HG03457 (cell line): Measurements from ENCODE around the gene AXIN1.
"Not testable (repeated sequence)": the region's sequence is repeated elsewhere in the genome, so short reads cannot be mapped to it uniquely, and the experiment has no call there.

Experiments
- ATAC-seq: cut with Tn5 transposase; IDR thresholded peaks from one replicate; pipeline ENCODE4 v1.9.1; 2021; ENCODE audit warnings: moderate number of reproducible peaks; ENCODE audit not compliant: unreplicated experiment

Gene AXIN1

DNA sequence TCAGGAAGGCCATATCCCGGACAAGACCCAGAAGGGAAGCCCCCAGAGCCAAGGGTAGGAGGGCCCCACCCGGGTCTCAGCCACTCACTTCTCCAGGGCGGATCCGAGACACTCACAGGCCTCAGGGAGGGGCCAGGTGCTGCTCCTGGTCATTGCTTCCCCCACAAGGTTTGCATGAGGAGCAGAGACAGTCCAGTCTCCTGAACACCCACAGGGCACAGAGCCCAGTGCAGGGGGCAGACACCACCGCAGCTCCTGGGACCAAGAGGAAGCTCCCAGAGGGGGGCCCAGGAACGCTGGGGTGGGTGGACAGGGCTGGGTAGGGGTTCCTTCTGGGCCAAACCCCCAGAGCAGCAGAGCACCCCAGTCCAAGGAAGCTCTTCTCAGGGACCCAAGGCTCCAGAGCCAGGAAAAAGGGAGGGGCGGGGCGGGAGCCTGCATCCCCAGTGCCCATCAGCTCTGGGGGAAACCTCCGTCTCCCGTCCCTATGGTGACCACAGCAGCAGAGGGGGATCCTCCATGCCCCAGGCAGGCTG lies 18.5 kb upstream of the AXIN1 start:
- ATAC-seq, result no peak

DNA sequence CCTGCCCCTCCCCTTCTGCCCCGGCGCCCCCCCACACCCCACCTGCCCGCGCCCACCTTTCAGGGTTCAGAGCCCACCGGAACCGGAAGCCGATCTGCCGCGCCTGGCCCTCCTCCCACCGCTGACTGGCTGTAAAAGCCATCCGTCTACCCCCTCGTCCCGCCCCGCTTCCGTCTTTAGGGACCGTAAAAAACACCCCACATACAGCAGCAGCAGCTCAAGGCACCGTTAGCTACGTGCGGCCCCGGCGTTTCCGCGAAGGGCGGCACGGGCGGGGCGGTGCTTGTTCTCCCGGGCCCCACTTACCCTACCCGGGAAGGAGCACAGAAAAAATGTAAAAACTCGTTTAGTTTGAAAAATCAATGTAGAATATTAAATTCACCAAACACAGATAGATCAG lies 17.9 kb upstream of the AXIN1 start, which contains the start of gene MRPL28:
Gene MRPL28 (minus strand): TSS at position 96 of the 400 bp plus-strand sequence. CDS start 320 bp downstream, outside the sequence.
- ATAC-seq, result peak; percentile 35

DNA sequence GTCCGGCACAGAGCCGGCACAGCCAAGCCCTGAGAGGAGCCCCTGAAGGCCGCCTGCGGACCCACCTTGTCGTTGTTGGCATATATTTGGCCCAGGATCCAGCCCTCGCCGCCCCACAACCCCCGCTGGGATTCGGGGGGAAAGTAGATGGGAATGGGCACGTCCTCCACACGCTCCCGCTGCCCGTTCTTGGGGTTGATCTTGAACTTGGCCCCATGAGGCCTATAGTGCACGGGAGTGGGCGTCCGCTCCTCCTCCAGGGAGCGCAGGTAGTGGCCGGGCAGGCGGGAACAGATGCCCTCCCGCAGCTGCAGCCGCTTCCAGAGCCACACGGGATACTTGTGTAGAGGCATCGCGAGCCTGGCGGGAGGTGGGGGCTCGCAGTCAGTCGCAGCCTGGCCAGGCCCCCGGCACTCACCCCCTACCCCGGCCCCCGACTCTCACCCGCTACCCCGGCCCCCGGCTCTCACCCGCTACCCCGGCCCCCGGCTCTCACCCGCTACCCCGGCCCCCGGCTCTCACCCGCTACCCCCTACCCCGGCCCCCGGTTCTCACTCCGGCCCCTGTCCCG lies 17.4 kb upstream of the AXIN1 start:
- ATAC-seq, result no peak

DNA sequence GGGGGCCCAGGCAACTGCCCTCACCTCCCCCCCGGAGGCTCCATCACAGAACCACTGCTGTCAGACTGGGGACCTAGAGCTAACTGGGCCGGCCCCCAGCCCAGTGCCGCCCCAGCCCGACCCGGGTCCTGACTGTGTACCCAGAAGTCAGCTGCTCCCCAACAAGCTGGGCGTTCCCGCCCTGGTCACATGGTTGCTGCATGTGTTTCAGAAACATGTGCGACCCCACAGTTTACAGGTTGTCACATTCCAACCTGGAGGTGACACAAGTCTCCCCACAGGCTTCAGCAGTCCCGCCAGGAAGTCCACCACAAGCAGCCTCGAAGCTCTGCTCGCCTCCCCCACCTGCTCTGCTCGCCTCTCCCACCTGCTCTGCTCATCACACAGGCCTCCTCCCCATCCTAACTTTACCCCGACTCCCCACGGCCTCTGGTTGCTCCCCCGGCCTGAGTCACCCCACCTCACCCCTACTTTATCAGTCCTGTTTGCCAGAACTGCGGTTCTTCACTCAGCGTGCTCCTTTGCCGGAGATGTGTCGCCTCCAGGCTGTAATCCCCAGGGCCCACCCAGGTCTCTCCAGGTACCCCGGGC lies 16.8 kb upstream of the AXIN1 start:
- no peak for ATAC-seq

DNA sequence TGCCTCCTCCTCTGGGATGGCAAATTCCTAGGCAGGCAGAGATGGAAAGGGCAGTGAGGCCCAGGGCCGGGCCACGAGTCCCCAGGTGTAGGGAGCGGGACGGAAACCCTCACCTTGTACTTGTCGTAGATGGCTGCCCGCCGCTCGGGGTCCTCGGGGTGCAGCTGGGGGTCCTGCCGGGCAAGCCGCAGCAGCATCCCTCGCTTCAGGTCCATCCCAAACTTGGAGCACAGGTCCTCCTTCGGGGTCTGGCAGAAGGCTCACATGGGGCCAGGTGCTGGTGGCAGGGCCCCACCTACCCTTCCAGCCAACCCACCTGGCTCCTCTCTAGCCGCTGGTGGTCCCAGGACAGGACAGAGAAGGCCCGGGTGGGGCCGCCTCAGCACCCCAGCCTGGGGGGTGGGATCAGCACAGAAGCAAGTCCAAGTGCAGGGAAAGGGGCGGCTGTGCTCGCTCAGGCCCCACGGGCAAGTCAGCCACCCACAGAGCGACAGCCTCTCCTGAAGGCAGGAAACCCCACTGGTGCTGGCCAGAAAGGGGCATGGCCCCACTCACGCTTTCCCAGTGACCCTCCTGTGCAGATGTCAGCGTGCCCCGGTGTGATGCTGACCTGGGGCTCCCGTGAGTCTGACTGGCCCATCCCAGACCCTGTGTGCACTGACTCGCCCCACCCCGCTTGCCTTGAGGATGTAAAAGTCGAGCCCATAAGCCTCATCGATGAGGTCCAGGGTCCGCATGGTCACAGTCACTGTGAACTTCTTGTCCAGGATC lies 16.1 kb upstream of the AXIN1 start:
- no peak for ATAC-seq

DNA sequence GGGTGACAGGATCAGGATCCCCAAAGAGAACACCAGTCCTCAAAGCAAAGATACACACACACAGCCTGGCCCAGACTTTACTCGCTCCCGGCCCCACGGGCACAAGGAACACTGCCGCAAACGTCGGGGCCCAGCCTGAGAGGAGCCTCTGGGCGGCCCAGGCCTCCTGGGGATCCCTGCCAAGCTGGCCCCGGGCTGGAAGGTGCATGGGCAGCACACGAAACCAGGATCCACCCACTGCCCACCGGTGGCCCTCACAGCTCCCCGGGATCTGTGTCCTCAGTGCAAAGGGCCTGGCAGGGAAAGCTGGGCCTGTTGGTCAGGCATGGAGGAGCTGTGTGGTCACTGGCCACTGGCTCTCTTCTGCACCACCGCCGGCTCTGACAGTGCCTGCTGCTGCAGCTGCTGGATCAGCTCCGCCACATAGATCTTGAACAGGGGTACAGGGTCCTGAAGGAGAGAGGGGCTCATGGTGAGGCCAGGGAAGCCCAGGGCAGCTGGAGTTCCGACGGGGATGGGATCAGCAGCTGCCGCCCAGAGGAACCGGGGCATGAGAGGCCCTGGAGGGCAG lies 14.9 kb upstream of the AXIN1 start:
- no peak for ATAC-seq

DNA sequence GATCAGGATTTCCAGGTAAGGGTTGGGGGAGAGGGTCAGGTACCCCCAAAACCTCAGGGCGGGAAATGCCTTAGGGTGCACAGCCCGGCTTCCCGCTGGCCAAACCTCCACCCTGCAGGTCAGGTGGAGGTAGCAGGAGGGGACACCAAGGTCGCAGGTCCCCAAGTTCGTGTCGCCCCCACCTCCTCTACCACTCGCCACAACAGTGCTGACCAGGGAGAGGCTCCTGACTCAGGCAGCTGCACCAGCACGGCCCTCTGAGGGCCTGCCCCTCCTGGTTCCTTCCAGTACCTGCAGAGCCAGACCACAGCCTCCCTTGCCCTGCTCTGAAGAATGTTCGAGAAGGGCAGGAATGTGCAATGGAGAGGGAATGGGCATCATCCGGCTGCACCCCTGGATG lies 14.0 kb upstream of the AXIN1 start:
- no peak for ATAC-seq

DNA sequence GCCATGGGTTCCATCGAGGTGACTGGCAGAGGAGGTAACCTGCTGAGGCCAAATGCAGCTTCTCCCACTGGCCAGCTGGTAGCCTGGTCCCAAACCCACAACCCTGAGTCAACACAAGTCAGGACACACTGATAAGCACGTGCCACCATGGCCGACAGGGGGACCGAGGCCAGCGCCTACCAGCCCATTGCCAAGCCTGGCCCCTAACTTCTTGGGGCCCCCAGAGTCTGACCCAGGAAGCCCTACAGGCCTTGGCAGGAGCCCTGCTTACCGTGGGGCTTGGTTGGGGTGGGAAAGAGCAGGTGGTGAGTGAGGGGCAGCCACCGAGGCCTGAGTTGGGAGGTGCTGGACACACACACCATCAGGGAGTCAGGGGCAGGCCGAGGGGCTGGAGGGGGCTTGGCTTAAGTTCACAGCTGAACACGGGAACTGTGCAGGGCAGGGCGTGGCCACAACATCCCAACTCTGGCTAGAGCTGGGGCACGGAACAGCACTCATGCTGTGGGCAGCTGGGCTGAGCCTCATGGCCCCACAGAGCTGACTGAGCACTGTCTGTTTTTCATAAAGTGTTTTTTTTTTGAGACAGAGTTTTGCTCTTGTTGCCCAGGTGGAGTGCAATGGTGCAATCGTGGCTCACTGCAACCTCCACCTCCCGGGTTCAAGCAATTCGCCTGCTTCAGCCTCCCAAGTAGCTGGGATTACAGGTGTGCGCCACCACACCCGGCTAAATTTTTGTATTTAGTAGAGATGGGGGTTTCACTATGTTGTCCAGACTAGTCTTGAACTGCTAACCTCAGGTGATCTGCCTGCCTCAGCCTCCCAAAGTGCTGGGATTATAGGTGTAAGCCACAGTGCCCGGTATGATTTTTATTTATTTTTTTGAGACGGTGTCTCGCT lies 12.3 kb upstream of the AXIN1 start:
- ATAC-seq, result no peak

DNA sequence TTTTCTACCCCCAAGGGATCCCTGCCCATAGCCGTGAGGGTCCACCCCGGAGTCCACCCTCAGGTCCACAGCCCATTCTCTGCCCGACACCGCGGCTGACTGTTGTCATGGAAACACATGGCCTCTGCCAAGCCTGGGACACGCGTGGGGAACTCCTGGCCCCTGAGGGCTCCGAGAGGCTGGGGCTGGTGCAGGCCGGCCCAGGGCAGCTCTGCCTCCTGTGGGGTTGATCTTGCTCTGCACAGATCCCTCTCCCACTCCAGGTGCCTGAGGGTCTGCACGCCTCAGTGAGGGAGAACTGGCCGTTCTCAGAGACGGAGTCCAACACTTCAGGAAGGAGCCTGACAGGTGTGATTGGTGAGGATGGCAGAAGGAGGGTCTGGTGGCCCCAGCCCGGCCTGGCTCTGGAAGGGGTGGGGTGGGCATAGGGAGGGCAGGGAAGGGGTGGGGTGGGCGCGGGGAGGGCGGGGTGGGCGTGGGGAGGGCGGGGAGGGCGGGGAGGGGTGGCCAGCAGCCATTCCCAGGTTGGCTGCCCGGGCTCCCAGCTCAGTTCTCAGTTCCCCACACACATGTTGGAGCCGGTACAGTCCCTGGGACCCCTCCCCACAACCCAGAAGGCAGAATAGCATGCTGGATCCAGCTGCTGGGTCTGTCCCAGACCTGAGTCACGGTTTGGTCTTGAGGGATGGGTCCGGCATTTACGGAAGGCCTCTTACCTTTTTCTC lies 11.4 kb upstream of the AXIN1 start:
- ATAC-seq, result no peak

DNA sequence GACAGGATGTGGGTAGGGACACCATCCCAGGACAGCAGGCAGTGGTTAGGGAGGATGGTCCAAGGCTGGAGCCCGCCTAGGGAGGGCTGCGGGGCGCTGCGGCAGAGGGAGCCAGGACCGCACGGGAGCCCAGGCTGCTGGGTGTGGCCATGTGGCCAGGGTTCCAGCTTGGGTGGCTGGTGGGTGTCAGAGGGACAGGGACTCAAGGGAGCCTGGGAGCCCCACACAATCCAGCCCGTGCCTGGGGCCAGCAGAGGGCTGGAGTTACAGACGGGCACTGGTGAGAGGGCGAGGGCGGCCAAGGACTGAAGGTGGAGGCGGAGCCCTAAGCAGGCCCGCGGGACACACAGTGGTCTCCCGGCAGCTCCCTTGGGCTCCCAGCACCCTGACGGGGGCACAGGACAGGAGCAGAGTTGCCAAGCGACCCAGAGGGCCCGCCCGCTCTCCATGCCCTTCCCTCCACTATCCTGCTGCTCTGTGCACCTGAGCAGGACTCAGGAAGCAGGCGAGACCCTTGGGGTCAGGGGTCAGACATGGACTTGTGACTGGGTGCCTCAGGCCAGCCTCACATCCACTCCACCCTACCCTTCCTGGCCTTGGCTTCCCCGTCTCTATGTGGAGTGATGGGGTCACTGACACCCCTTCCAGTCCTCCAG lies 10.7 kb upstream of the AXIN1 start:
- ATAC-seq, result no peak

DNA sequence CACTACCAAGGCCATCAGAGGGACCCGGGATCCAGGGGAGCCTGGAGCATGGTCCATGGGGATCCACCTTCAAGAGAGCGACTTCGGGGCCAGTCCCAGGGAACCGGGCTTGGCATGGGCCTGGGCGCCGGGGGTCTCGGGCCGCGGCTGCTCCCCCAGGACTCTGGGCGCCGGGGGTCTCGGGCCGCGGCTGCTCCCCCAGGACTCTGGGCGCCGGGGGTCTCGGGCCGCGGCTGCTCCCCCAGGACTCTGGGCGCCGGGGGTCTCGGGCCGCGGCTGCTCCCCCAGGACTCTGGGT lies 10.1 kb upstream of the AXIN1 start:
- ATAC-seq, result not testable (repeated sequence)

DNA sequence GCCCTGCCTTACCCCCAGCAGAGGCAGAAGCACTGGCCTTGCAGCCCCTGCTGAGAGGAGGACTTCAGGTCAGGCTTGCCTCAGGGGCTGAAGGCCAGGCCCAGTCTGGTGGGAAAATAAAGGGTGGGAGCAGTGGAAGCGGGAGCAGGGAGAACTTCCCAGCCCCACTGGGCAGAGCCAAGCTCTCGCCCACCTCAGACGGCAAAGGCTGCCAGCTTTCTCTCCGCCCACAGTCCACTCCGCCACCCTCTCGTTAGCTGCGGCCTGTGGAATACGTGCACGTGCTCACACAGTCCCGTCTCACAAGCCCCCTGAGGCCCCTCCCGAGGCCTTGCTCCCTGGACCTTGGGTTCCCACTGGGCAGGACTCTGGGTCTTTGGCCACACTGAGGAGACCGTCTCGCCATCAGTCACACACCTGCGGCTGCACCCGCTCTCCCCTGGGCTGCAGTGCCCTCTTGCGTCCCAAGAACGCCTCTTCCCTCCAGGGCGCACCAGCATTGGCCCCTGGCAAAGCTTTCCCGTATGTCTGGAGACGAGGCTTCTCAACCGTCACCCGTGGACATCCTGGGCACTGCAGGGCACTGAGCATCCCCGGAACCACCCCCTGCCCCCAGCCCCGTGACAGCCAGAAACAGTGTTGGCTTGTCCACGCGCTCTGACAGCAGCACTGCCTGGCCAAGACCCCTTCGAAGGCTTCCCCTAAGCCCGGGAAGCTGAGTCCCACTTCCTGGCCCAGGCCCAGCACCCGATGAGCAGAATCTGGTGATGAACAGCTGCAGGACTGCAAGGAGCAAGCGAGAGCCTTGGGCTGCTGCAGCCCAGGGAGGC lies 9.6 kb upstream of the AXIN1 start:
- no peak for ATAC-seq

DNA sequence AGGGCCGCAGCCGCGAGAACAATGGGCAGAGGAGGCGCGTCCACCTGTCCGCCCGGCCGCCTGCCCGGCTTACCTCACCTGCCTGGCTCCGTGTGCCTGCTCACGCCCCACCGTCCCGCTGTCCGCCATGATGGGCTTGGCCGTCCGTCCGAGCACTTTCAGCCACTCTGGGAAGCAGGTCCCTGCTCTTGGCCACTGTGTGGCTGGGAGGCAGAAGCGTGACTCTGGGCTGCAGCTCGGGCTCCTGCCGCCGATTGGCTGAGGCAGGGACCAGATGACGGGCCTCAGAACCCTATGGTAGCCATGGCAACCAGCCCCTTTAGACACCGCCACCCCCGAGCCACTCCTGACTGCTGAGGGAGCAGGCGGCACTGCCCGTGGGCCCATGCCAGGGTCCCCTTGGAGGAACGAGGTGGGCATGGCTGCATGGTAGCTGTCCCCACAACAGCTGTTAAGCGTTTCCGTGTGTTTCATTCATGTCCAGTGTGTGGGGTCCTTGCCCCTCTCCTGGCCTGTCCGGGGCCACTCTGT lies 8.9 kb upstream of the AXIN1 start:
- ATAC-seq, result no peak

DNA sequence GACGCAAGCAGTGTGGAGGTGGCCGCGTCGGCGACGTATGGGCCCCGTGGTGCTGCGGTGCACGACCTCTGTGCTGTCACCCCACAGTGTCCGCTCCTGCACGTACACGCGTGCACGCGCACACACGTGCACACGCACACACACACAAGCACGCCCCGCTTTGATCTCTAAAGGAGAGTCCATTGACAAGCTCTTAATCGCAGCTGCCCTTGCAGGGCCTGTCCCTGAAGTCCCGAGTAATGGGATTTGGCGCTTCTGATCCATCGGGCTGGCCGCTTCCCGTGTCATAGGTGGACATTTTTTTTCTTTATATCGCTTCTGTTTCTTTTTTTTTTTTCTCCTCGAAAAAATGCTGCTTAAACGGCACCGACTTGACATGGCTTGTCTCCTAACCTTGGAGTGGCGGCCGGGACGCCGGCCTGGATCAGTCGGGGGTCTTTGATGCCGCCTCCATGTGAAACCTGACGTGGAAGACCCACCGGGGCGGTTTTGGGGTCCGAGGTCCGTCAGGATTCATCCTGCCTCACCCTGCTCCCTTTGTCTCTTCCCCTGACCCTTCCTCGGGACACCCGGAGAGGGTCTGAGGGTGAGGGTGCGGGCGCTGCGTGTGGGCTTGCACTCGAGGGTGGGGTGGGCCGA lies 8.3 kb upstream of the AXIN1 start:
- no peak for ATAC-seq

DNA sequence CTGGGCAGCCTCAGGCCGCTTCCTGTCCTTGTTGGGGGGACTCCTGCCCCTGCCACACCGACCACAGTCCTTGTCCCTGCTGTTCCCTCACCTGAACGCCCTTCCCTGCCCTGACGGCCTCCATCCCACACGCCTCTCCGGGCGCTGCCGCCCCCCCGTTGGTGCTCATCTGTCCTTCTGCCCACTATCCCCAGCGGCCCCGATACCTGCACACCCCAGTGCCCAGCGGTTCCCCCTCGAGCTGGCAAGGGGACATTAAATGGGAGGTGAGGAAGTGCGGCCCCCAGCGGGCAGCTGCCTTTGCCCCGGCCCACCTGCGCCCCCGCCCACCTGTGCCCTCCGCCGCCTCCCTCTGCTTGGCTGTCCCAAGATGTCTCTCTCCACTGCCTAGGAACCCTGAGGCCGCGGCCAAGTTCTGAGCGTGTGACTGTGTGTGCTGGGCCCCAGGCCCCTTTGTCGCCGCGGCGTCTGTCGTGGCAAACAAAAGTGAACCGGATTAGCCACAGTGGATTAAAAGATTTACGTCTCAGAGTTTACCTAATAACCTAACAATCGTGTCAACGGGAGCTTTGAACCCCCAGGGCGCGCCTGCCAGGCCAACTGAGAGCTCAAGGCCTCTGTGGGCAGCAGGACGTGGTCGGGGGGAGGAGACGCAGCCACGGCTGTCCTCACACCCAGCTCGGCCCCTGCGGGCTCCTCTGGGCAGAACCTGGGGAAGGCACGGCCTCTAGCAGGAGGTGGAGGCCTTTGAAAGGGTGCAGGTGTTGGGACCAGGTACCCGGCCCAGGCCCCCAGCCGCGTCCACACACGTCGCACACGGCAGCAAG lies 7.6 kb upstream of the AXIN1 start:
- no peak for ATAC-seq

DNA sequence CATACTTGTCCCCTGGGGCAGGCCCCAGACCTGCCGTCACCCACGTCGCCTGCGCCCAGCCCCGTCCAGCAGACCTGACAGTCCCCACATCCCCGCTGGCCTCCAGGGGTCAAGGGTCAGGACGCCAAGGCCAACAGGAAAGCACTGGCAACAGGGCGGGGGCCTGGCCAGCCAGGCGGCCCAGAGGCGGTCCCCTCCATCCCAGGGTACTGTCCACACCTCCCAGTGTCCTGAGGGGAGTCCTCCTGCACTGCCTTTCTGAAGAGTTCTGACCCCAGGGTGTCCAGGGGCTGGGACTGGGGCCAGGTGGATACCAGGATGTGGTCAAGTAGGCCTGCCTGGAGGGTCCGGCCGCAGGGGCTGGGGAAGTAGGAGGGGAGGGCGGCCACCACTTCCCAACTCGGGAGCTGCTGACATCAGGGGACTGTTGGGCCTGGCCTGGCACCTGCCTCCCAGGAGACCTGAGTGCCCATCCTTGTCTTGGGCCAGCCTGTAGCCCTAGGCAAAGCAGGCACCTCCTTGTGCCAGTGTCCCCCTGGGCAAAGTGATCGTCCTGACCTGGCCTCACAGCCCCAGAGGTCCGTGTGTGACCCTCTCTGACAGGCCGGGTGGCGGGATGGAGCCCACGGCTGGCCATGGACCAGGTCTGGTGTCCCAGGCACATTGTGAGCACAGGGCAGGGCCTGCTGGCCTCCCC lies 6.7 kb upstream of the AXIN1 start:
- ATAC-seq, result no peak

DNA sequence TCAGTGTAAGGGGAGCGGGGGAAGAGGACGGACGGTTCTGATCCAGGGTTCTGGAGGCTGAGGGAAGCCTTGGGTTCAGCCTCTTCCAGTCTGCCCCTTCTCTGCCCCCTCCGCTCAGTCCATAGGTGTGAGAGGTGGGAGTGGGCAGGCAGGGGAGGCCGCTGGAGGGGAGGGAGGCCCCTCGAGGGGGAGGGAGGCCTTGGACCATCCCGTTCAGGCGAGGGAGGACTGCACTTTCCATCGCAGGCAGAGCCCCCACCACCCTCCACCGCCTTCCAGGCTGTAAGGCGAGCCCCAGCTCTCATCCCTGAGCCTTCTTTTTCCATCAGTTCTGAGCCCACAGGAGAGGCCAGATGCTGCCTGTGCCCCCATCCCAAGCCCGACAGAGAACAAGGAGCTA lies 4.2 kb upstream of the AXIN1 start:
- no peak for ATAC-seq
